ENCODE results near the gene GOT1.

GOT1 gene

DNA sequence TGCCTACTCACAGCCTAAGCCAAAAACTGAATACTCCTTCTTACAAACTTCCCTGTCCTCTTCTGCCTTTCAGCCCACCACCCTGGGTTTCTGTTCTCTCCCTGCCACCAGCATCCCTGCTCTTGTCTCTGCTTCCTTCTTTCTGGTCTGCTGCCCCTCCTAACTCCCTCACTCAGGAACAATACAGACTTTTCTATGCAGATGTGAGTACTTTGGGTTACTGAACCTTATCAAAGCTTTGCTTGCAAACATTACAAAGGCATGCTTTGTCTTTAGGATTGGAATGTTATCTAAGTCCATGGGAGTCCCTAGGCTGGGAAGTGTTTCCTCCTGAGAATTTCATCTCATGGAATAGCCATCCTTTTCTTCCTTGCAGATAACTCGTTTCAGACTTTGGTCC lies 72.3 kb downstream of the GOT1 start:
- DNase-seq (ENCODE audit: low spot score): no peak

DNA sequence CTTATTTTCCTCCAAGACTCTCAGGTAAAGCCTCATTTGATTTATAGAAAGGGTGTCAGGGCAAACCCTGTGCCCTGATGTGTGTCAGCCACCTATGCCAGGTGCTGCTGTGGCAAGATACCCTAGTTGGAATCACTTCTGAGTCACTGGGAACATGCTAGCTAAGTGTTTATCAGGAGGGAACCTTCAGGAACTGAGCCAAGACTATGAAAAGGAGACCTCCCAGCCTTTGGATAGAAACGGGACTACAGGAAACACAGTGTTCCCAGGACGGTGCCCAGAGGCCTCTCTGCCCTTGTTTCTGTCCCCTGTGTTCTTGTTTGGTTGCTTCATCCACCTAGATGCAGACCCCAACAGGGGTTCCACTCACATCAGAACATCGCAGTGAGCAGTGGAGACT lies 72.7 kb downstream of the GOT1 start:
- DNase-seq (ENCODE audit: low spot score): no peak

DNA sequence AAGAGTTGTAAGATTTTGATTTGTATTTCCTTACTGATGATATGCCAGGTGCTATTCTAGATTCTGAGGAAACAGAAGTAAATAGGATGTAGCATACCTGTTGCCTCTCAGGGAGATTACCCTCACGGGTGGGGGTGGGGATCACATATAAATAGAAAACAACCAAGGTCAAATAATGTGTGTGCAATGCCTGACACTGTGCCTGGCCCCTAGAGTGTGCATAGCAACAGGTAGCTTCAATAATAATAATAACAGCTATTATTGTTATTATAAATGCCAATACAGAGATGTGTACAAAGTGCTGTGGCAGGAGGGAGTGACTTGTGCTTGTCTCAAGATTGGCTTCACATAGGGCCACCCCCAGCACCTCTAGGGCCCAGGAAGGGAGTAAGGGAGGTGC lies 77.2 kb downstream of the GOT1 start:
- no peak for DNase-seq (ENCODE audit: low spot score)

DNA sequence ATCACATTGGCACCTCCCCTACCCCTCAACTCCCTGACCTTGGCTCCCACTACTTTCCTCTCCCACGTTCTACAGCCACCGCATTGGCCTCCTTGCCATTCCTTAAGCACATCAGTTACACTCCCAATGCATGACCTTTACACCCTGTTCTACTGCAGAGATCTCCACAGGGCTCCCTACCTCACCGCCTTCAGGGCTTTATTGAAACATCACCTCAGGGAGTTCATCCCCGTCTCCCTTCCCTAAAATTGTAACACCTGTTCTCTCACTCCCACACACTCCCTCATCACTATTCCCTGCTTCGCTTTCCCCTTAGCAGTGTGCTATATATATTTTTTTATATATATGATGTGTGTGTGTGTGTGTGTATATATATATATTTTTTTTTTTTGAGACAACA lies 82.8 kb downstream of the GOT1 start:
- DNase-seq (ENCODE audit: low spot score): no peak

Measured in germinal center (tissue), 1 donor.